DOHH2 (cell line): Measurements from ENCODE around the gene MTG1.

Experiments used
- CTCF ChIP-seq: fragments of 200-600 bp; sonication (generic); IDR thresholded peaks from one replicate; pipeline ENCODE4 v1.5.1; 2014; ENCODE audit warnings: antibody characterized with exemption, mild to moderate bottlenecking, low read depth, low read length; ENCODE audit not compliant: poor library complexity, severe bottlenecking
- EZH2phosphoT487 ChIP-seq: fragments of 200-600 bp; sonication (generic); IDR thresholded peaks from 2 replicates; pipeline ENCODE4 v1.6.1; 2017; ENCODE audit warnings: borderline replicate concordance, mild to moderate bottlenecking, antibody characterized with exemption, low read length, moderate library complexity, mixed read lengths

- TF ChIP-seq CTCF (no peak), EZH2phosphoT487 (no peak)
These were observed 50.6 kb downstream of the MTG1 start for GRCh38 chr10:133444342-133445267.
